ENCODE results near the gene DPM2.

DNA sequence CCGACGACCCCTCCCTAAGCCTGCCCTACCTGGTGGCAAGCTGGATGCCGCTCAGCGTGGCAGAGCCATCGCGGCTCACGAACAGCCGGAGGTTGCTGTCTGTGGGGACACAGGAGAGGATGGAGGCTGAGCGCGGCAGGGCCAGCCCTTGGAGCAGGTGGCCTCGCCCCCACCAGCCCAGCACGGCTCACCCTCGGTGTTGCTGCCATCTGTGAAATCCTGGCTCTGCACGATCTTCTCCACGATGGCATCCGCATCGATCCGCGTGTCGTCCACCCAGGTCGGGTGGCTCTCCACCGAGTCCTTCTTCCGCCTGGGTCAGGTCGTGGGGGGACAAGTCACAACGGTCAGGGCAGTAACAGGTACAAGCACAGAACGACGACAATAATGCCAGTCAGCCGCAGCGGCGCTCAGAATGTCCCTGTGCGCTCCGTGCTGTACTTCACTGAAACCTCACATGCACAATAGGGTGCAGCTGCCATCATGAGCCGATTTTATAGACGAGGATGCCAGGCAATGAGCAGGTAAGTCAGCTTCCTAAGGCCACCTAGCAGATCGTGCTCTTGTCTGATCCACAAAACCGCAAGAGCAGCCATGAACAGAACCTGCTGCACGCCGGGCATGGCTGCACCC is 7.0 kb upstream of the DPM2 start:
- TF ChIP-seq CTCF (IDR thresholded peaks at IDR 0.05), result no peak
- no peak for TF ChIP-seq POLR2A (IDR thresholded peaks at IDR 0.05)

Measured in body of pancreas (tissue), 4 donors.